SU-DHL-6 (cell line): ENCODE data around the gene BCAS4.

ENCODE experiments used
- H2AFZ ChIP-seq: fragments of 200-600 bp; sonication (generic); 2 replicates; pipeline ENCODE4 v1.6.1; 2014; ENCODE audit warnings: low read depth, mild to moderate bottlenecking, moderate library complexity, mixed read lengths, antibody characterized with exemption, low read length; ENCODE audit not compliant: severe bottlenecking
- H3F3A ChIP-seq: fragments of 200-600 bp; shearing (Covaris generic); 2 replicates; pipeline ENCODE4 v1.6.0; 2016; ENCODE audit warnings: antibody characterized with exemption, mild to moderate bottlenecking; ENCODE audit not compliant: insufficient read depth
- H3K27ac ChIP-seq: fragments of 200-600 bp; sonication (generic); 2 replicates; pipeline ENCODE4 v1.5.1; 2016; ENCODE audit warnings: low read depth, mild to moderate bottlenecking, low read length, moderate library complexity, mixed read lengths
- H3K27me3 ChIP-seq: fragments of 200-600 bp; sonication (generic), shearing (Covaris generic); 2 replicates; pipeline ENCODE4 v1.6.0; 2014; ENCODE audit warnings: mild to moderate bottlenecking, low read length
- H3K36me3 ChIP-seq: fragments of 200-600 bp; sonication (generic); 2 replicates; pipeline ENCODE4 v1.6.1; 2014; ENCODE audit warnings: mild to moderate bottlenecking, low read length, mixed read lengths
- H3K4me2 ChIP-seq: fragments of 300-600, 200-600 bp; shearing (Covaris generic), sonication (generic); 2 replicates; pipeline ENCODE4 v1.6.0; 2014; ENCODE audit warnings: low read length, low read depth, mild to moderate bottlenecking; ENCODE audit not compliant: poor library complexity, severe bottlenecking
- H3K4me3 ChIP-seq: fragments of 200-600 bp; sonication (generic); 2 replicates; pipeline ENCODE4 v1.5.1; 2014; ENCODE audit warnings: antibody characterized with exemption, low read length, mild to moderate bottlenecking, mixed read lengths; ENCODE audit not compliant: insufficient read depth, poor library complexity, severe bottlenecking
- H3K79me2 ChIP-seq: fragments of 200-600 bp; sonication (generic); 2 replicates; pipeline ENCODE4 v1.6.1; 2014; ENCODE audit warnings: mild to moderate bottlenecking, low read length, moderate library complexity; ENCODE audit not compliant: insufficient read depth
- H3K9ac ChIP-seq: fragments of 200-600 bp; sonication (generic); 2 replicates; pipeline ENCODE4 v1.7.0; 2014; ENCODE audit warnings: mild to moderate bottlenecking, low read length
- H3K9me2 ChIP-seq: fragments of 200-600 bp; sonication (generic); replicated peaks from 2 replicates; pipeline ENCODE4 v1.6.1; 2014; ENCODE audit warnings: low read length; ENCODE audit not compliant: insufficient read depth
- H3K9me3 ChIP-seq: fragments of 200-600 bp; sonication (generic); 2 replicates; pipeline ENCODE4 v1.6.1; 2014; ENCODE audit warnings: low read length, mixed read lengths; ENCODE audit not compliant: insufficient read depth
- H4K20me1 ChIP-seq: fragments of 200-600 bp; sonication (generic); 2 replicates; pipeline ENCODE4 v1.6.1; 2014; ENCODE audit warnings: low read depth, mild to moderate bottlenecking, antibody characterized with exemption, low read length, moderate library complexity, mixed read lengths
- CTCF ChIP-seq: fragments of 200-600 bp; sonication (generic); IDR thresholded peaks from one replicate; pipeline ENCODE4 v1.5.1; 2017; ENCODE audit warnings: antibody characterized with exemption, mild to moderate bottlenecking, low read length, moderate library complexity; ENCODE audit not compliant: insufficient read depth, poor library complexity, severe bottlenecking
- EZH2phosphoT487 ChIP-seq: fragments of 200-600 bp; sonication (generic), shearing (Covaris generic); conservative IDR thresholded peaks from 2 replicates; pipeline ENCODE4 v1.6.1; 2018; ENCODE audit warnings: mild to moderate bottlenecking, antibody characterized with exemption, low read length, moderate library complexity, mixed read lengths

BCAS4 gene

GRCh38 chr20:50823319-50823718 lies 28.5 kb downstream of the BCAS4 start:
- Histone ChIP-seq H3K9me2 (no peaks in the 10 kb centered on the region), H3K4me2 (no peak overlapping the region), H4K20me1 (no peaks in the 10 kb centered on the region), H3K27me3 (no peaks in the 10 kb centered on the region), H3K4me3 (no peak overlapping the region), H3K9ac (no peak overlapping the region), H3F3A (peaks cover 24% of the 10 kb centered on the region), H3K36me3 (peaks cover 2% of the 10 kb centered on the region; the same call in 1 of the 2 replicates), H3K79me2 (peaks cover 81% of the 10 kb centered on the region), H2AFZ (no peak overlapping the region), H3K9me3 (no peaks in the 10 kb centered on the region), H3K27ac (no peak overlapping the region)
- TF ChIP-seq CTCF, result no peak
- no peak for TF ChIP-seq EZH2phosphoT487

- Histone ChIP-seq H3K4me2 (no peak overlapping the region), H3F3A (peaks cover 22% of the 10 kb centered on the region), H3K27ac (no peak overlapping the region), H2AFZ (no peak overlapping the region), H3K79me2 (peaks cover 77% of the 10 kb centered on the region), H3K9me3 (no peaks in the 10 kb centered on the region), H3K36me3 (peaks cover 2% of the 10 kb centered on the region; the same call in 1 of the 2 replicates), H4K20me1 (no peaks in the 10 kb centered on the region), H3K9ac (no peak overlapping the region), H3K9me2 (no peaks in the 10 kb centered on the region), H3K4me3 (no peak overlapping the region), H3K27me3 (no peaks in the 10 kb centered on the region)
- no peak for TF ChIP-seq CTCF
- TF ChIP-seq EZH2phosphoT487, result no peak
These were observed 29.3 kb downstream of the BCAS4 start for GRCh38 chr20:50824137-50824536.

GRCh38 chr20:50826121-50826520 lies 31.3 kb downstream of the BCAS4 start:
- Histone ChIP-seq H3F3A (peaks cover 11% of the 10 kb centered on the region; the same call in 1 of the 2 replicates), H4K20me1 (no peaks in the 10 kb centered on the region), H3K27ac (no peak overlapping the region), H3K4me2 (no peak overlapping the region), H3K9me3 (no peaks in the 10 kb centered on the region), H3K4me3 (no peak overlapping the region), H2AFZ (no peak overlapping the region), H3K27me3 (no peaks in the 10 kb centered on the region), H3K9me2 (no peaks in the 10 kb centered on the region), H3K36me3 (peaks cover 6% of the 10 kb centered on the region), H3K9ac (no peak overlapping the region), H3K79me2 (peaks cover 58% of the 10 kb centered on the region)
- no peak for TF ChIP-seq CTCF
- TF ChIP-seq EZH2phosphoT487, result no peak
